HepG2 (cell line): ENCODE data around the gene DHRS1. TPM values are rescaled to one million over a fixed set of nuclear protein-coding genes. Genes with fewer than 3 reads are reported as not detected.
A peak's percentile ranks its signal among the peaks of the same experiment; 100 is the strongest.

Experiments
- ARNT ChIP-seq: fragments of 450-650 bp; IDR thresholded peaks from 2 replicates; pipeline ENCODE4 v1.6.1; 2017
- ATM ChIP-seq: fragments of 450-650 bp; IDR thresholded peaks from 2 replicates; pipeline ENCODE4 v1.7.1; 2017; ENCODE audit warnings: mild to moderate bottlenecking, borderline replicate concordance
- FOXA3 ChIP-seq: IDR thresholded peaks from 2 replicates; pipeline ENCODE4 v1.6.1; 2016; ENCODE audit warnings: missing genetic modification reagents, missing compliant biosample characterization
- HDAC1 ChIP-seq: sonication (generic); formaldehyde crosslinking; IDR thresholded peaks from 2 replicates; pipeline ENCODE4 v1.5.1; 2020; ENCODE audit warnings: mild to moderate bottlenecking, missing genetic modification reagents
- HNRNPK ChIP-seq: fragments of 200-400 bp; formaldehyde crosslinking; IDR thresholded peaks from 2 replicates; pipeline ENCODE4 v1.6.1; 2018; ENCODE audit warnings: low read length, low read depth, moderate library complexity, mild to moderate bottlenecking; ENCODE audit not compliant: poor library complexity, severe bottlenecking
- HNRNPUL1 ChIP-seq: fragments of 200-400 bp; formaldehyde crosslinking; IDR thresholded peaks from 2 replicates; pipeline ENCODE4 v1.6.1; 2017; ENCODE audit warnings: low read depth, mild to moderate bottlenecking, low read length, moderate library complexity
- IRF2 ChIP-seq: IDR thresholded peaks from 2 replicates; pipeline ENCODE4 v1.6.1; 2018; ENCODE audit warnings: missing genetic modification reagents, missing compliant biosample characterization
- NR2C2 ChIP-seq: sonication (generic); formaldehyde crosslinking; IDR thresholded peaks from 2 replicates; pipeline ENCODE4 v1.4.0; 2020; ENCODE audit warnings: missing genetic modification reagents, mild to moderate bottlenecking, moderate library complexity, borderline replicate concordance
- POGZ ChIP-seq: sonication (generic); formaldehyde crosslinking; IDR thresholded peaks from 2 replicates; pipeline ENCODE4 v1.4.0; 2020; ENCODE audit warnings: mild to moderate bottlenecking, missing genetic modification reagents
- REPIN1 ChIP-seq: sonication (generic); formaldehyde crosslinking; IDR thresholded peaks from 2 replicates; pipeline ENCODE4 v1.8.0; 2022; ENCODE audit warnings: missing genetic modification reagents, low read depth, mild to moderate bottlenecking, borderline replicate concordance
- TARDBP ChIP-seq: sonication (generic); formaldehyde crosslinking; IDR thresholded peaks from 2 replicates; pipeline ENCODE4 v1.8.0; 2022; ENCODE audit warnings: mild to moderate bottlenecking, missing genetic modification reagents
- TOPORS ChIP-seq: sonication (generic); formaldehyde crosslinking; IDR thresholded peaks from 2 replicates; pipeline ENCODE4 v1.8.0; 2023; ENCODE audit warnings: mild to moderate bottlenecking, missing genetic modification reagents
- ZMYM2 ChIP-seq: sonication (generic); formaldehyde crosslinking; IDR thresholded peaks from 2 replicates; pipeline ENCODE4 v1.8.0; 2022; ENCODE audit warnings: mild to moderate bottlenecking, missing genetic modification reagents
- ZNF251 ChIP-seq: sonication (generic); formaldehyde crosslinking; IDR thresholded peaks from 2 replicates; pipeline ENCODE4 v1.9.0; 2021; ENCODE audit warnings: mild to moderate bottlenecking, missing genetic modification reagents
- ZNF567 ChIP-seq: sonication (generic); formaldehyde crosslinking; IDR thresholded peaks from 2 replicates; pipeline ENCODE4 v1.8.1; 2023; ENCODE audit warnings: mild to moderate bottlenecking, missing genetic modification reagents, borderline replicate concordance
- ZNF644 ChIP-seq: IDR thresholded peaks from 2 replicates; pipeline ENCODE4 v1.6.1; 2016; ENCODE audit warnings: low read depth
- ZNF75D ChIP-seq: sonication (generic); formaldehyde crosslinking; IDR thresholded peaks from 2 replicates; pipeline ENCODE4 v1.8.1; 2023; ENCODE audit warnings: missing genetic modification reagents, mild to moderate bottlenecking, borderline replicate concordance
- ZSCAN30 ChIP-seq: sonication (generic); formaldehyde crosslinking; IDR thresholded peaks from 2 replicates; pipeline ENCODE4 v1.5.0; 2020; ENCODE audit warnings: mild to moderate bottlenecking, missing genetic modification reagents
- polyA plus RNA-seq, 8 experiments: library from polyadenylated mRNA; depleted of rRNA in 3 of 8; stranded (reverse) in 7 of 8; unstranded in 1 of 8; fragments of >200 nt; fragmentation: Illumina TruSeq in 4 of 8; extraction: Trizol in 4 of 8; gene quantifications; 2 replicates each; pipeline versions ENCODE4 v1.2.1 to v1.2.3, GENCODE V29; 2011 to 2016; ENCODE audit warnings: low read depth in 4 of 8, missing spikeins in 1 of 8, mixed read lengths in 1 of 8; ENCODE audit not compliant: insufficient read depth in 1 of 8
- total RNA-seq, 5 experiments: library from RNA; depleted of rRNA; stranded (reverse); fragments of >200 nt; fragmentation: Illumina TruSeq; extraction: Trizol; gene quantifications; 2 replicates each; pipeline ENCODE4 v1.2.3, GENCODE V29; 2016; ENCODE audit warnings: low read depth in 1 of 5
- TF ChIP-seq, protein P1 (sequence below): IDR thresholded peaks from 2 replicates; pipeline ENCODE4 v1.6.1; 2016
- TF ChIP-seq, protein P2 (sequence below): sonication (generic); formaldehyde crosslinking; IDR thresholded peaks from 2 replicates; pipeline ENCODE4 v1.4.0; 2020; ENCODE audit warnings: missing genetic modification reagents
- TF ChIP-seq, protein P3 (sequence below): sonication (generic); formaldehyde crosslinking; IDR thresholded peaks from 2 replicates; pipeline ENCODE4 v1.4.0; 2020; ENCODE audit warnings: missing genetic modification reagents, borderline replicate concordance
- TF ChIP-seq, protein P4 (sequence below): sonication (generic); formaldehyde crosslinking; IDR thresholded peaks from 2 replicates; pipeline ENCODE4 v1.8.1; 2023; ENCODE audit warnings: missing genetic modification reagents, inconsistent platforms, borderline replicate concordance

DHRS1 gene
- total and polyA plus RNA-seq, 2 of the 13 experiments (the other 11 are each of a cell fraction or from before 2014, with no cell fraction given): 49.8 to 60.8 TPM

DNA sequence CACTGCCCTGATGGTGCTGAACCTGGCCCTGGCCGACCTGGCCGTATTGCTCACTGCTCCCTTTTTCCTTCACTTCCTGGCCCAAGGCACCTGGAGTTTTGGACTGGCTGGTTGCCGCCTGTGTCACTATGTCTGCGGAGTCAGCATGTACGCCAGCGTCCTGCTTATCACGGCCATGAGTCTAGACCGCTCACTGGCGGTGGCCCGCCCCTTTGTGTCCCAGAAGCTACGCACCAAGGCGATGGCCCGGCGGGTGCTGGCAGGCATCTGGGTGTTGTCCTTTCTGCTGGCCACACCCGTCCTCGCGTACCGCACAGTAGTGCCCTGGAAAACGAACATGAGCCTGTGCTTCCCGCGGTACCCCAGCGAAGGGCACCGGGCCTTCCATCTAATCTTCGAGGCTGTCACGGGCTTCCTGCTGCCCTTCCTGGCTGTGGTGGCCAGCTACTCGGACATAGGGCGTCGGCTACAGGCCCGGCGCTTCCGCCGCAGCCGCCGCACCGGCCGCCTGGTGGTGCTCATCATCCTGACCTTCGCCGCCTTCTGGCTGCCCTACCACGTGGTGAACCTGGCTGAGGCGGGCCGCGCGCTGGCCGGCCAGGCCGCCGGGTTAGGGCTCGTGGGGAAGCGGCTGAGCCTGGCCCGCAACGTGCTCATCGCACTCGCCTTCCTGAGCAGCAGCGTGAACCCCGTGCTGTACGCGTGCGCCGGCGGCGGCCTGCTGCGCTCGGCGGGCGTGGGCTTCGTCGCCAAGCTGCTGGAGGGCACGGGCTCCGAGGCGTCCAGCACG, 16.4 kb upstream of the DHRS1 start (continued):
- peak; percentile 65 for TF ChIP-seq POGZ
- TF ChIP-seq ZNF644 (CRISPR knock-in tag): peak; percentile 40; the same call in 1 of the 2 replicates
- peak; percentile 67 for TF ChIP-seq HNRNPK
- peak; percentile 96 for TF ChIP-seq ZNF251
- TF ChIP-seq TARDBP (CRISPR knock-in tag): peak; percentile 90
- TF ChIP-seq, protein P1, sequence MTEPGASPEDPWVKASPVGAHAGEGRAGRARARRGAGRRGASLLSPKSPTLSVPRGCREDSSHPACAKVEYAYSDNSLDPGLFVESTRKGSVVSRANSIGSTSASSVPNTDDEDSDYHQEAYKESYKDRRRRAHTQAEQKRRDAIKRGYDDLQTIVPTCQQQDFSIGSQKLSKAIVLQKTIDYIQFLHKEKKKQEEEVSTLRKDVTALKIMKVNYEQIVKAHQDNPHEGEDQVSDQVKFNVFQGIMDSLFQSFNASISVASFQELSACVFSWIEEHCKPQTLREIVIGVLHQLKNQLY (CRISPR knock-in tag): peak; percentile 86
- TF ChIP-seq, protein P2, sequence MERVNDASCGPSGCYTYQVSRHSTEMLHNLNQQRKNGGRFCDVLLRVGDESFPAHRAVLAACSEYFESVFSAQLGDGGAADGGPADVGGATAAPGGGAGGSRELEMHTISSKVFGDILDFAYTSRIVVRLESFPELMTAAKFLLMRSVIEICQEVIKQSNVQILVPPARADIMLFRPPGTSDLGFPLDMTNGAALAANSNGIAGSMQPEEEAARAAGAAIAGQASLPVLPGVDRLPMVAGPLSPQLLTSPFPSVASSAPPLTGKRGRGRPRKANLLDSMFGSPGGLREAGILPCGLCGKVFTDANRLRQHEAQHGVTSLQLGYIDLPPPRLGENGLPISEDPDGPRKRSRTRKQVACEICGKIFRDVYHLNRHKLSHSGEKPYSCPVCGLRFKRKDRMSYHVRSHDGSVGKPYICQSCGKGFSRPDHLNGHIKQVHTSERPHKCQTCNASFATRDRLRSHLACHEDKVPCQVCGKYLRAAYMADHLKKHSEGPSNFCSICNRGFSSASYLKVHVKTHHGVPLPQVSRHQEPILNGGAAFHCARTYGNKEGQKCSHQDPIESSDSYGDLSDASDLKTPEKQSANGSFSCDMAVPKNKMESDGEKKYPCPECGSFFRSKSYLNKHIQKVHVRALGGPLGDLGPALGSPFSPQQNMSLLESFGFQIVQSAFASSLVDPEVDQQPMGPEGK (CRISPR knock-in tag): no peak
- TF ChIP-seq ZSCAN30 (CRISPR knock-in tag): no peak
- TF ChIP-seq FOXA3 (CRISPR knock-in tag): peak; percentile 55
- no peak for TF ChIP-seq ZMYM2 (CRISPR knock-in tag)
- no peak for TF ChIP-seq ATM
- no peak for TF ChIP-seq ZNF75D
- TF ChIP-seq TOPORS: peak; percentile 99
- TF ChIP-seq NR2C2 (CRISPR knock-in tag): peak; percentile 88
- peak; percentile 98 for TF ChIP-seq ZNF567 (CRISPR knock-in tag)
- no peak for TF ChIP-seq HNRNPUL1
- peak; percentile 99 for TF ChIP-seq REPIN1
- TF ChIP-seq, protein P3, sequence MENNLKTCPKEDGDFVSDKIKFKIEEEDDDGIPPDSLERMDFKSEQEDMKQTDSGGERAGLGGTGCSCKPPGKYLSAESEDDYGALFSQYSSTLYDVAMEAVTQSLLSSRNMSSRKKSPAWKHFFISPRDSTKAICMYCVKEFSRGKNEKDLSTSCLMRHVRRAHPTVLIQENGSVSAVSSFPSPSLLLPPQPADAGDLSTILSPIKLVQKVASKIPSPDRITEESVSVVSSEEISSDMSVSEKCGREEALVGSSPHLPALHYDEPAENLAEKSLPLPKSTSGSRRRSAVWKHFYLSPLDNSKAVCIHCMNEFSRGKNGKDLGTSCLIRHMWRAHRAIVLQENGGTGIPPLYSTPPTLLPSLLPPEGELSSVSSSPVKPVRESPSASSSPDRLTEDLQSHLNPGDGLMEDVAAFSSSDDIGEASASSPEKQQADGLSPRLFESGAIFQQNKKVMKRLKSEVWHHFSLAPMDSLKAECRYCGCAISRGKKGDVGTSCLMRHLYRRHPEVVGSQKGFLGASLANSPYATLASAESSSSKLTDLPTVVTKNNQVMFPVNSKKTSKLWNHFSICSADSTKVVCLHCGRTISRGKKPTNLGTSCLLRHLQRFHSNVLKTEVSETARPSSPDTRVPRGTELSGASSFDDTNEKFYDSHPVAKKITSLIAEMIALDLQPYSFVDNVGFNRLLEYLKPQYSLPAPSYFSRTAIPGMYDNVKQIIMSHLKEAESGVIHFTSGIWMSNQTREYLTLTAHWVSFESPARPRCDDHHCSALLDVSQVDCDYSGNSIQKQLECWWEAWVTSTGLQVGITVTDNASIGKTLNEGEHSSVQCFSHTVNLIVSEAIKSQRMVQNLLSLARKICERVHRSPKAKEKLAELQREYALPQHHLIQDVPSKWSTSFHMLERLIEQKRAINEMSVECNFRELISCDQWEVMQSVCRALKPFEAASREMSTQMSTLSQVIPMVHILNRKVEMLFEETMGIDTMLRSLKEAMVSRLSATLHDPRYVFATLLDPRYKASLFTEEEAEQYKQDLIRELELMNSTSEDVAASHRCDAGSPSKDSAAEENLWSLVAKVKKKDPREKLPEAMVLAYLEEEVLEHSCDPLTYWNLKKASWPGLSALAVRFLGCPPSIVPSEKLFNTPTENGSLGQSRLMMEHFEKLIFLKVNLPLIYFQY (CRISPR knock-in tag): 0 out of 2 replicates have a peak, but pooled peaks have one; percentile 49
- TF ChIP-seq HDAC1 (CRISPR knock-in tag): no peak
- peak; percentile 57; the same call in 1 of the 2 replicates for TF ChIP-seq IRF2 (CRISPR knock-in tag)
- no peak for TF ChIP-seq ARNT
- TF ChIP-seq, protein P4, sequence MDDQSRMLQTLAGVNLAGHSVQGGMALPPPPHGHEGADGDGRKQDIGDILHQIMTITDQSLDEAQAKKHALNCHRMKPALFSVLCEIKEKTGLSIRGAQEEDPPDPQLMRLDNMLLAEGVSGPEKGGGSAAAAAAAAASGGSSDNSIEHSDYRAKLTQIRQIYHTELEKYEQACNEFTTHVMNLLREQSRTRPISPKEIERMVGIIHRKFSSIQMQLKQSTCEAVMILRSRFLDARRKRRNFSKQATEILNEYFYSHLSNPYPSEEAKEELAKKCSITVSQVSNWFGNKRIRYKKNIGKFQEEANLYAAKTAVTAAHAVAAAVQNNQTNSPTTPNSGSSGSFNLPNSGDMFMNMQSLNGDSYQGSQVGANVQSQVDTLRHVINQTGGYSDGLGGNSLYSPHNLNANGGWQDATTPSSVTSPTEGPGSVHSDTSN (CRISPR knock-in tag): peak; percentile 98
